GM18511 (cell line): ENCODE data around the gene RIBC1.
"Not testable (repeated sequence)": the region's sequence is repeated elsewhere in the genome, so short reads cannot be mapped to it uniquely, and the experiment has no call there.

Experiments
- ATAC-seq: cut with Tn5 transposase; IDR thresholded peaks from one replicate; pipeline ENCODE4 v1.9.1; 2021; ENCODE audit warnings: mild to moderate bottlenecking, moderate library complexity; ENCODE audit not compliant: unreplicated experiment

The RIBC1 gene

GRCh38 chrX:53422861-53423306, at the start of gene RIBC1:
RIBC1 (plus strand) TSS chrX:53422873; CDS start chrX:53426277, 3,404 bp downstream.
- ATAC-seq = no peak

GRCh38 chrX:53373307-53373706, 49.4 kb upstream of the RIBC1 start:
- ATAC-seq = no peak

- ATAC-seq = no peak
Measured at GRCh38 chrX:53374222-53374820, 48.4 kb upstream of the RIBC1 start.

GRCh38 chrX:53374923-53375322, 47.8 kb upstream of the RIBC1 start:
- ATAC-seq = no peak

- ATAC-seq = no peak
Measured at GRCh38 chrX:53376888-53377287, 45.8 kb upstream of the RIBC1 start.

- no peak for ATAC-seq
Measured at GRCh38 chrX:53377464-53377863, 45.2 kb upstream of the RIBC1 start.

GRCh38 chrX:53379008-53379710, 43.5 kb upstream of the RIBC1 start:
- no peak for ATAC-seq

- no peak for ATAC-seq
Measured at GRCh38 chrX:53379747-53380146, 42.9 kb upstream of the RIBC1 start.

- ATAC-seq = no peak
Measured at GRCh38 chrX:53383376-53384076, 39.1 kb upstream of the RIBC1 start.

GRCh38 chrX:53395605-53396298, 26.9 kb upstream of the RIBC1 start:
- ATAC-seq = no peak

- ATAC-seq = no peak
Measured at GRCh38 chrX:53398216-53398615, 24.5 kb upstream of the RIBC1 start.

- ATAC-seq = no peak
Measured at GRCh38 chrX:53403535-53403934, 19.1 kb upstream of the RIBC1 start.

- no peak for ATAC-seq
Measured at GRCh38 chrX:53412446-53412845, 10.2 kb upstream of the RIBC1 start.

GRCh38 chrX:53420351-53420750, 2.3 kb upstream of the RIBC1 start:
- not testable (repeated sequence) for ATAC-seq

GRCh38 chrX:53421125-53421524, 1.5 kb upstream of the RIBC1 start:
- ATAC-seq = no peak

GRCh38 chrX:53421772-53422085, 944 bp upstream of the RIBC1 start:
- ATAC-seq = peak; percentile 26

- peak; percentile 92 for ATAC-seq
Measured at GRCh38 chrX:53422086-53422860, 400 bp upstream of the RIBC1 start, which contains the start of gene SMC1A. SMC1A (minus strand) TSS chrX:53422654; CDS start chrX:53422600, 54 bp downstream.

- ATAC-seq = no peak
Measured at GRCh38 chrX:53429755-53430154, 7.1 kb downstream of the RIBC1 start.

GRCh38 chrX:53430231-53430630, 7.6 kb downstream of the RIBC1 start:
- no peak for ATAC-seq
